GM12865 (cell line): ENCODE measurements around the gene ITGAV.

Experiments used
- DNase-seq: peaks from one replicate; pipeline ENCODE4 v3.0.0; 2010; ENCODE audit warnings: low read depth
- H3K4me3 ChIP-seq: 2 replicates; pipeline ENCODE4 v1.5.1; 2011; ENCODE audit warnings: mild to moderate bottlenecking, low read depth, low read length, control low read depth
- TF ChIP-seq, protein P1 (sequence below): IDR thresholded peaks from 2 replicates; pipeline ENCODE4 v1.5.1; 2011; ENCODE audit warnings: low read length, control low read depth, low read depth, inconsistent platforms; ENCODE audit not compliant: insufficient read depth; ENCODE audit errors: missing control alignments

The ITGAV gene

DNA sequence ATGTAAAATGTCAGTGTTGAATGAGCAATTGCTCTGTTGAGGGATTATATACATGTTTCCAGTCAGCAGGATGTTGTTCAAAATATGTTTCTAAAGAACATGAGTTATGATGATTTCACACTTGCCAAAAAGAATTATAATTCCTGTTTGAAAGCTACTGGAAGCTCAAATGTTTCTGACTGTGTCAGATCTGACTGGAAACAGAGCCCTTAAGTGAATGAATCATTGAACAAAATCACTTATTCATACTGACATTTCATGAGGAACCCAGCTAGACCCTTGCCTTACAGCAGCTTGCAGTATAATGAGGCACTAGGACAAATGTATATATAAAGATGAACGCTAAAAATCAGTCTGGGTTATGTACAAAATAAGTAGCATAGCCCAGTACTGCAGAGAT lies 35.4 kb upstream of the ITGAV start:
- no peak overlapping the region for H3K4me3 ChIP-seq
- TF ChIP-seq, protein P1, sequence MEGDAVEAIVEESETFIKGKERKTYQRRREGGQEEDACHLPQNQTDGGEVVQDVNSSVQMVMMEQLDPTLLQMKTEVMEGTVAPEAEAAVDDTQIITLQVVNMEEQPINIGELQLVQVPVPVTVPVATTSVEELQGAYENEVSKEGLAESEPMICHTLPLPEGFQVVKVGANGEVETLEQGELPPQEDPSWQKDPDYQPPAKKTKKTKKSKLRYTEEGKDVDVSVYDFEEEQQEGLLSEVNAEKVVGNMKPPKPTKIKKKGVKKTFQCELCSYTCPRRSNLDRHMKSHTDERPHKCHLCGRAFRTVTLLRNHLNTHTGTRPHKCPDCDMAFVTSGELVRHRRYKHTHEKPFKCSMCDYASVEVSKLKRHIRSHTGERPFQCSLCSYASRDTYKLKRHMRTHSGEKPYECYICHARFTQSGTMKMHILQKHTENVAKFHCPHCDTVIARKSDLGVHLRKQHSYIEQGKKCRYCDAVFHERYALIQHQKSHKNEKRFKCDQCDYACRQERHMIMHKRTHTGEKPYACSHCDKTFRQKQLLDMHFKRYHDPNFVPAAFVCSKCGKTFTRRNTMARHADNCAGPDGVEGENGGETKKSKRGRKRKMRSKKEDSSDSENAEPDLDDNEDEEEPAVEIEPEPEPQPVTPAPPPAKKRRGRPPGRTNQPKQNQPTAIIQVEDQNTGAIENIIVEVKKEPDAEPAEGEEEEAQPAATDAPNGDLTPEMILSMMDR = no peak
- no peak for DNase-seq

DNA sequence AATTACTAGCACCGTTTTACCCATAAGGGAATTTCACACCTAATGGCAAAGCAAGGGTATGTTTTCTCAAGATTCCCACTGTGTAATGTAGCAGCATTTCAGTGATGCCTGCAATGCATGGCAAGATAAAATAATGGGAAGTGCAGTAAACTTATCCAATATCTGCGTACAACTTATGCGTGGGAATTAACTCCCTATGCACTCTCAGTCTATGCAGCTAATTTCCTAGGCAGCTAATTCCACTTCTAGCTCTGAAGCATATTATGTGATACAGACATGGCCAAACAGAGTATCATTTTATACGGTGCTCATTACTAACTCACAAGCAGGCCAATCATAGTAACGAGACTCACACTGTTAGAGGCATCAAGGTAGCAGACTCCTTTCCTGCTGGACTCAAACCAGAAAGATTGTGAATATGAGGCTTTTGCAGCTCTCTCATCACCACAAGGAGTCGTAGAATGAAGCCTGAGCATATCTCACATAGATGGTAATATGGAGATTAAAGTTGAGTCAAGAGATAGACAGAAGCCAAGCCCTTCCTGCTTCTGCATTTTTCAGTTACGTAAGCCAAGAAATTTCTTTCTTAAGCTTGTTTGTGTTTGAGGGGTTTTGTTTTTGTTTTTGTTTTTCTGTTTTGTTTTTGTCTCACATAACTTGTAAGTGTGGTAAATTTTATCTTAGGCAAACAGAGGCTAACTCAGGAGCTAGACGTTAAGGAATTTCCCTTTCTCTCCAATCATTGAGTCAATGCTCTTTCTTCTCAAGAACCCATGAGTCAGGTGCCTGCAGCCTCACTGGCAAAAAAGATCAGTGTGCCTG lies 34.8 kb upstream of the ITGAV start:
- TF ChIP-seq, protein P1 = no peak
- no peak overlapping the region for H3K4me3 ChIP-seq
- no peak for DNase-seq

DNA sequence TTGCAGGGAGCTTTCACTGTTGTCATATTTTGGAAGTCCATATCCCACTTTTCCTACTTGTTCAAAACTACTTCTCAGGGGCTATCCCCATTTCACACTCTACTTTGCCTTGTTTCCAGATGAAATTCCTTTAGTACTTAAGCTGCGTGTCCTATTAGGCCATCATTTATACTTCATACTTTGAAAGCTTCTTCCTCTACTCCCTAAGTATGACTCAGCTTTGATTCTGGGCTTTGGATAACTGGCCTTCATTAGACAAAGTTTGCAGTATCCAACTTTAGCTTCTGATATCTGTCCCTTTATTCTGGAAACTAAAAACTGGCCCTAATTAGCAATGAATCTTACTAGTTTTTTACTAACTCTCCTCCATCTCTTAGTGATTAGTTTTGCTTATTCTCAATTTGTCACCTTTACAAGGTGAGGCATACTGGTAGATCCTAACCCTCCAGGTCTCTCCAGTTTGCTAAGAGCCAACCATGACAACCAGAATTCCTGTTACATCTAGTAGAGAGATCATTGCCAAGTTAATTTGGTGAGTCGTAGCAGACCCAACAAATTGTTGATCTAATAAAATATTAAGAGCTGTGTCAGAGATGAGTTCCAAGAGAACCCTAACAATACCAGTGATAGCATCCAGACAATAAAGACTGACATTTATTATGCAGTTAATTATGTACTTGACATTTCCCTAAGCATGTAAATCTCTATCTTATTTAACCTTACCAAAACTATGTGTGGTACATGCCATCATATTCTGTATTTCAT lies 31.2 kb upstream of the ITGAV start:
- TF ChIP-seq, protein P1 = no peak
- no peak overlapping the region for H3K4me3 ChIP-seq
- DNase-seq = no peak

DNA sequence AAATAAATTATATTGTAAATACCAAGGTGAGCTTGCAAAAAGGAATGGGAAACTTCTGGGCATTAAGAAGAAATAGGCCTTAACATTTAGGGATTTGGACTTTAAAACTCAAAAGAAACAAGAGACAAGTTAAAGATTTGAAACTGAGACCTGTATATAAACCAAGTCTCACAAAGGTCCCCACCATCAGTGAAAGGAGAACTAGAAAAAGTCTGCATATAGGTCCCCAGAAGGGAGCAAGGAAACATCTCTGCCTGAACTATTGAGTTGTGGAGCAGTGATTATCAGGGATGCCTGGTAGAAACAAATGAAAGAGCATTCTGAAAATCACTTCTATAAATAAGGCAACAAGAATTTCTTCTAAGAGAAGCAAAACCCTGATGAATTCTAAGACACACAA lies 30.5 kb upstream of the ITGAV start:
- no peak overlapping the region for H3K4me3 ChIP-seq
- TF ChIP-seq, protein P1 = no peak
- peak; percentile 38 for DNase-seq

DNA sequence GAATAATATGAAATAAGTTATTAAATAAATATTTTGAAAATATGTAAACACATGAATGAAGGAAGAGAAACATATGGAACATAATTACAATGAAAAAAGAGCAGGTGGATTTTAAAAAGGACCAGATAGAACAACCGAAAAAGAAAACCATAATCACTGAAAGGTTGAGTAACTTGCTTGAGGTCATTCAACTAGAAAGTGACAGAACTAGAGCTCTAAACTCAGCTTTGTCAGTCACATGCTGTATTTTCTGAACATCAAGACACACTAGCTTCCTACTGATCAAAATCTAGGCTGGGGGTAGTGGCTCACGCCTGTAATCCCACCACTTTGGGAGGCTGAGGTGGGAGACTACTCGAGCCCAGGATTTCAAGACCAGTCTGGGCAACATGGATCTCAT lies 30.0 kb upstream of the ITGAV start:
- TF ChIP-seq, protein P1 = no peak
- DNase-seq = peak; percentile 70
- H3K4me3 ChIP-seq = no peak overlapping the region; the same call in 1 of the 2 replicates

DNA sequence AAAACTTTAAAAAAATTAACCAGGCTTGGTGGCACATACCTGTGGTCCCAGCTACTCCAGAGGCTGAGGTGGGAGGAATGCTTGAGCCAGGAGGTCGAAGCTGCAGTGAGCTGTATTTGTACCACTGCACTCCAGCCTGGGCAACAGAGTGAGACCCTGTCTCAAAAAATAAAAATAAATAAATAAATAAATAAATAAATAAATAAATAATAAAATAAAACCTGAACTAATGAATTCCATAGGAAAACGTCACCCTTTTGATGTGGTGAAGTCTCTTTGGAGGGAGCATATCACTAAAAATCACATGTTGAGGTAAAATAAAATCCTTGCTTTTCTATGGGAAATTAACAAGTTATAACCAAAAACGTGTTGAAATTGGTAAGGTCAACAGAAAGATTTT lies 29.6 kb upstream of the ITGAV start:
- H3K4me3 ChIP-seq = no peak overlapping the region
- TF ChIP-seq, protein P1 = no peak
- DNase-seq = no peak
